ENCODE data around the gene SELENOK.

The SELENOK gene

DNA sequence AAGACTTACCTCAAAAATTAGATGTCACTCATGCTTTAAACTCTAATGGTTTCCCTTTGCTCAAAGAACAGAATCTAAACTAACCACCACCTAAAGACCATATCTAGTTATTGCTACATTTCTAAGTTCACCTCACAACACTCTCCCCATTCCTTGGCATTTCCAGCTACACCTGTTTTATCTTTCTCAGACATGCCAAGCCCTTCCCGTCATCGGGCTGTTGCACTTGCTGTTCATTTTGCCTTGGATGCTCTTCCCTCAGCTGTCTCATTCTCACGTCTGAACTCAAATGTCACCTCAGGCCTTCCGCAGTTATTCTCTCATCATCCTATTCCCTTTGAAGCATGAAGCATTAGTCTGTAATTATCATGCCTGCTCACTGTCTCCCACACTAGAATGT is 8.7 kb downstream of the SELENOK start:
- no peak for DNase-seq

DNA sequence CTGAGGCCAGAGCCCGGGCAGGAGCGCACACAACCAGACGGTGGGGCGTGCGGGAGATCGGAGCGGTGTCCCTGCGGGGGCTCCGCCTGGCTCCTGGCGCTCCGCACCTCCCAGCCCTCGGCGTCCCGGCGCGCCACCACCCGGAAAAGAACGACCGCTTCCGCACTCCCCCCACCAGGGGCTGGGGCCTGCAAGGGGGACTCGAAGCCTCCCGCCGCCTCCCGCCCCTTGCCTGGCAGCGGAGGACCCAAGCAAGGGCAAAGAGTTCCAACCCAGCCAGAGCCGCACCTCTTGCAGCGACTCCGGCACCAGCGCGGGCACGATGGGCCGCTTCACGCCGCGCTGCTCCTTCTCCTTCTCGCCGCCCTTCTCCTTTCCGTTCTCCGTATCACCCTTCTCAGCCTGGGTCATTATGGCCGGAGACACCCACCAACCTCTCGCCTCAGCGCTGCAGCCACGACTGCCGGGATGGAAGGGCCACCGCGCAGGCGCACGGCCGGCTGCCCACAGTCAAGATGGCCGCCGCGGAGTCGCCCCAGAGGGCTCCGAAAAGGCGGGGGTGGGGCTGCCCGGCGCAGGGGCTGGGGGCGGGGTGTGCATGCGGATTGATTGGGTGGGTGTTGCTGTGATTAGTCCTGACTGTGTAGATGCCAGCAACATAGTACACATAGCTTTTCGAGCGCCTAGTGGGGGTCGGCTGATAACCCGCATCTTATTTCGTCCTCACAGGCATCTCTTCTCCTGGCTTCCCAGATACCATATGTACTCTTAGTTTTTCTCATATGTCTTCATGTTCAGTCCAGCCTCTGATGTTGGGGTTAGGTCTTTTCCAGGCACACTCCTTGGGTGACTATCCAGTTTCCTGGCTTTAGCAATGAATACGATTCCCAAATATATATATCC is 9.7 kb downstream of the SELENOK start, which contains the start of gene ACTR8:
ACTR8 (minus strand) TSS at position 462 of the 903 bp plus-strand sequence; CDS start at position 411, 51 bp downstream.
- peak; percentile 81 for DNase-seq

DNA sequence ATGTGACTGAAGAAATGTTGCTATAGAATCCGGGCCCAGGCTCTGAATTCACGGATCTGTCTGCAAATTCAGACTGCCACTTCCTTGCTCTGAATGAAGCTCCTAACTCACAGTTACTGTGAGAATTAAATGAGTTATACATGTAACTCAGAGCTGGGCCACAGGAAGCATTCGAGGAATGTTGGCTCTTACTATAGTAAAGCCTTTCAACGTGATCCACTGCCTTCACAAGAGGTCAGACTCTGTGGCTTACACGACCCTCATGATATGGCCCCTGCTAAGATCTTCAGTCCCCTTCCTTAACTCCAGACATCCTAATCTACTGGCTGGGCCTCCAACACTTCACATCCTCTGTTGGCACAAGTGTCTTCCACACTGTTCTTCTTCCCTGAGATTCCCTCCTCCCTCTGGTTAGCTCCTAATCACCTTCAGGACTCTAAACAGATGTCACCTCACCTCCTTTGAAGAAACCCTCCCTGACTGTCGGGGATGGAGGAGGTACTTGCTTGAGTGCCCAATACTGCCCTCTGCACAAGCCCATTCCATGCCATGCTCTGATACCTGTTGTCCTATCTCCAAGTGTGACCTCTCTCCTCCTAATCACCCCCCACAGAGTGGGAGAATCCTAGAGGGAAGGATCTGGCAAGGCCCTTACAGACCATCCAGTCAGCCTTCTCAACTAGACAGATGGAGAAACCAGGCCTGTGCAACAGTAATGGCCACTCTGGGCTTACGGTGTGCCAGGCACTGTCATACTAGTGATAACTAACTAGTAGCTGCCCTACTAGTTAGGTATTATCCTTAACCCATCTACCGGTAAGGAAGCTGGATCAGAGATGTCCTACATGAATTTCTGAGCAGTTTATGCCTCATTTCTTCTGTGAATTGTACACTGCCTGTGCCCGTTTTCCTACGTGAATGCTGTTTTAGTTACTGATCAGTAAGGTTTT is 11.0 kb downstream of the SELENOK start:
- no peak for DNase-seq

DNA sequence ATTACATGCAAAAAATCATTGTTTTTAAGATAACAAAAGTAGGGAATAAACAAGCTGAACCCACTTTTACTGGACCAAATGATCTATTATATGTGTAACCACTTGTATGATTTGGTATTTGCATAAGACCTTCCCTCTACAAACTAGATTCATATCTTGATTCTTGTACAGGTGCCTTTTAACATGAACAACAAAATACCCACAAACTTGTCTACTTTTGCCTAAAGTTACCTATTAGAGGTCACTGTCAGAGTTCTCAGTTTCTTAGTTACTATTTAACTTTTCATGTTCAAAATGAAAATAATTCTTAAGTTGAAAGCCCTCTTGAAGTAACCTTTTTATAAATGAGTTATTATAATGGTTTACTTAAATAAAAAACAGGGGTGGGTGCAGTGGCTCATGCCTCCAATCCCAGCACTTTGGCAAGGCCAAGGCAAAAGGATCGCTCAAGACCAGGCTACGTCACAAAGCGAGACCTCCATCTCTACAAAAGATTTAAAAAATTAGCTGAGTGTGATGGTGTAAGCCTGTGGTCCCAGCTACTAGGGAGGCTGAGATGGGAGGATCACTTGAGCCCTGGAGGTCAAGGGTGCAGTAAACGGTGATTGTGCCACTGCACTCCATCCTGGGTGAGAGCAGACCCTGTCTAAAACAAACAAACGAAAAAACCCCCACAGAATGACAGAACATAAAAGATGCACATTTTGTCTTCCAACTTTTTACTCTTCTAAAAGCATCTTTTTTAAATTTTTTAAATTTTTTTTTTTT is 25.7 kb downstream of the SELENOK start:
- DNase-seq: no peak

- DNase-seq: no peak
These were observed 28.5 kb downstream of the SELENOK start for GRCh38 chr3:53863145-53863544.

- no peak for DNase-seq
These were observed 29.4 kb downstream of the SELENOK start for GRCh38 chr3:53862241-53862640.

DNA sequence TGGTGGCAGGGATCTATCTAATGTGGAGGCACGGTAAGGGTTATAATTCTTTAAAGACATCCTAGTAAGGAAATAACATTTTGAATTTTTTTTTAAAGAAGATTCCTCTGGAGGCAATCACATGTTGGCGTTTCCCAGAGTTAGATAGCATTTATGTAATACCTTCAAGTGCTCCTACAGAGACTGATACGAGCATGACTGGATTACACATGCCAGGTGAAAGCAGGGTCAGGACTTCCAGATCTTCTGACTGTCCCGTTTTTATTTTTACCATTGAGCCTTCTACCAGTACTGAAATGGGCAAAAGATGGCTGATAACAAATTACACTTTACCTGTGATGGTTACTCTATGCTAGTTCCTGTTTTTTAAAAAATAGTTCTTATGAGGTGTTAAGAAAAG is 31.5 kb downstream of the SELENOK start:
- DNase-seq: no peak

DNA sequence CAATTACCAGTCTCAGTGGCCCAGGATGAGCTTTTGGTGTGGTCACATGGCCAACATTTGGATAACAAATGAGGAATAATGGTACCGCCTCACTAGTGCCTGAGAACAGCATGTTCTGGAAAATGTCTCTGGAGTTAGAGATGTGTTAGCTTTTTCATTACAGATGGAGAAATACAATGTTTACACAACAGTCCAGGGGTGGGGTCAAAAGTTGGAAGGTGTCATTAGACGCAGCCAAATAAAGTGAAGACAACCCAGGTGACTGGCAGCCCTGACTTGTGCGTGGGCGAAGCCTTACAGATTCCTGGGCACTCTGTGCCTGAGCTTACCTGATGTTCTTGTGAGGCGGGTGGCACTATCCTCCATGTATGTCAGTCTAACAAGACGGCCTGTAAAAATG is 32.5 kb downstream of the SELENOK start:
- no peak for DNase-seq

DNA sequence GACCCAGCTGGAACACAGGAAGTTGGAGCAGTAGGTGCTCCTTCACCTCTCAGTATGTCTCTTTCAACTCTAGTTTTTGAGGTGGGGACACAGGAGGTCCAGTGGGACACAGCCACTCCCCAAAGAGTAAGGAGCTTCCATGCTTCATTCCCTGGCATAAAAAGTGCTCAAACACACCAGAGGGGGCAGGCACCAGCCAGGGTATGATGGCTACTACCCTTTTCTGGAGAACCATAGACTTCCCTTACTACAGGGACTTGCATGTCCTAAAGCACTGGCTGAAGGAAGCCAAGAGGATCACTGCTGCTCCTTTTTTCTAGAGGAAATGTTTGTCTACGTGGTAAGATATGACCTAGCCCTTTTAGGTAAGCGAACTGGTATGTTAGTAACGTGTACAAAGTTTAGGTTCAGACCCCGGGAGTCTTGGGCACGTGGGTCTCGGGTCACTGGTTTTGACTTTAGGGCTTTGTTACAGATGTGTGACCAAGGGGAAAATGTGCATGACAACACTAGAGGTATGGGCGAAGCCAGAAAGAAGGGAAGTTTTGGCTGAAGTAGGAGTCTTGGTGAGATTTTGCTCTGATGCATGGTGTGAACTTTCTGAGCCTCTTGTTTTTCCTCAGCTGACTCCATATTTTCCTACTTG is 33.4 kb downstream of the SELENOK start:
- no peak for DNase-seq

DNA sequence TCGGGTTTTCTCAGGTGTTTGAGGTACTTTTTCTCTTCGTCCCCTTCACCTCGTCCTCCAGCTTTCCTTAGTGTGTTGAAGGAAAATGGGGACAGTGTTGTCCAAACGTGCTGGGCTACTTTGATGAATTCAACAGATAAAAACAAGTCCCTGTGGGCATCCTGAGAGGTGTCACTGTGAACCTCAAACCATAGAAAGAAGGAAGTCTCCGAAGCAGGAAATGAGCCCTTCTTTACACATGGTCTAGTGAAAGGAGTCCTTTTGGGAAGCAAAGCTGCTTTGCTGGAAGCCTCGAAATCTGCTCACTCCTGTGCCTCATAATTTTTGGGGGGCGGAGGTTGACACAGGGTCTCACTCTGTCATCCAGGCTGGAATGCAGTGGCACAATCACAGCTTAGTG is 34.7 kb downstream of the SELENOK start:
- no peak for DNase-seq

- no peak for DNase-seq
These were observed 40.8 kb downstream of the SELENOK start for GRCh38 chr3:53850895-53851294.

GRCh38 chr3:53849916-53850315 is 41.7 kb downstream of the SELENOK start:
- no peak for DNase-seq

GRCh38 chr3:53846851-53847155 is 44.9 kb downstream of the SELENOK start:
- no peak for DNase-seq

GRCh38 chr3:53846134-53846850 is 45.4 kb downstream of the SELENOK start, which contains the start of the genes CHDH and IL17RB:
TSS of gene CHDH (minus strand) at chr3:53846419. CDS start at chr3:53824008, 22,411 bp downstream.
TSS of gene IL17RB (plus strand) at chr3:53846568. CDS start at chr3:53846589, 21 bp downstream.
- DNase-seq: peak; percentile 19 to 42

DNA sequence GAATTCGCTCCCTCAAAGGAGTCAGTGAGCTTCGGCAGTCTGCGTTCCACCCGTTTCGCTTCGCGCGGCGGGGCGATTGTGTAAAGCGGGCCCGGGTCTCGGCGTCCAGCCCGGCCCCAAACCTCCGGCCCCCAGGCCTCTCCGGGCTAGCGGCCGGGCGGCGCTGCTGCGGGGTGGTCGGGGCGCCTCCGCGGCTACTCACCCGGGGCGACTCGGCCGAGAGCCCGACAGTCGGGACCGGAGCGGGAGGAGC is 45.9 kb downstream of the SELENOK start:
- no peak for DNase-seq

- no peak for DNase-seq
These were observed 46.4 kb downstream of the SELENOK start for GRCh38 chr3:53845103-53845880.

GRCh38 chr3:53844262-53845102 is 47.2 kb downstream of the SELENOK start:
- DNase-seq: no peak

GRCh38 chr3:53843195-53844177 is 48.2 kb downstream of the SELENOK start:
- DNase-seq: peak; percentile 29 to 84
